Stimulated activated CD8-positive, alpha-beta memory T cell treated with anti-CD3 and anti-CD28 coated beads, Interleukin-12 subunit alpha, Interleukin-12 subunit beta, amount 100 ng/mL, for 4 hours (primary cell): ENCODE results near the gene SEC14L1.

Experiments
- DNase-seq: peaks from one replicate; pipeline ENCODE4 v3.0.0-alpha.2; 2020; ENCODE audit warnings: low read depth

Gene SEC14L1

DNA sequence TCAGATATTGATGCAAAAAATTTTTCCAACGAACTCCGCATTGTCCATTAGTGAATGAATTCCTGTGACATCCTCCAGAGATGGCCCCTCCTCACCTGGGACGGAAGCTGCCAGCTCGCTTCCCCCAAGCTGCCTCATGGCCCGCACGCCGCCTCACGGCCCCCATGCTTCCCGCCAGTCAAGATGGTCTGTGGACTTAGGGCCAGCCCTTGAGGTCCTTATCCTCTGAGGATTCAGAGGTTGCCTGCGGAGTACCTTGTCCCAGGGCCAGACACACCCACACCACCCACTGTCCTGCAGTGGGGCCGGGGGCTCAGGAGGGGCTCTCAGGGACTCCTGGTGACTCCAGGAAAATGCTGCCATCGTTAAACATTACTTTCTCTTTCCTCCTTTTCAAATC is 73.6 kb downstream of the SEC14L1 start:
- no peak for DNase-seq

DNA sequence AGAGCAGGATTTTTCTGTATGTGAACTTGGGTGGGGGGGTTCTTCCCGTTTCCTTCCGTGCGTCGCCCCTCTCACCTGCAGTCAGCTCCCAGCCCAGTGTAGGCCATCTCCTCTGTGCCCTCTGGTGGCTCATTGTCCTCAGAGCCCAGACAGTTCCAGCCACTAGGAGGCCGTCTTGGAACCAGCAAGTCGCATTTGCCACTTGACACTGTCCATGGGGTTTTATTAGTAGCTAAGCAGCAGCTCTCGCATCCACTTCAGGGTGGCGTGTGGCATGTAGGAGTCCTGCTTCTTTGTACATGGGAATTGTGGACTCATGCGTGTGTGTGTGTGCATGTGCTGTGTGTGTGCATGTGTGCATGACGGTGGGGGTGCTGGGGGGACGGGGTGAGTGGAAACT is 74.0 kb downstream of the SEC14L1 start:
- DNase-seq = no peak

DNA sequence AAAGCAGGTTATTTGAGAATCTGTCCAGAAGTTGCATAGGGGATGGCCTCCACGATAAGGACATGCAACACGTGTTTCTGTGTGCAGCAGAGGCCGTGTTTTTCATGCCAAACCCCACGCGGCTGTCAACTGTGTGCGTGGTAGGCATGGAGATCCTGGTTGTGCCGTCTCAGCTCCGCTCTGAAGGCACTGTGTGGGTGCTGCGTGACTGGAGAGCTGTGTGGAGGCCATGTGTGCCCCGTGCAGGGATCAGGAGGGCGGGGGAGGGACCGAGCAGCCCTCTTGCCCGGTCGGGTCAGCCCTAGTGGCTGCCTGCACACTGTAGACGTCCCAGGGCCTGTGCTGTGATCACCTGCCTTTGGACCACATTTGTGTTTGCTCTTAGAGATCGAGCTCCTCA is 74.5 kb downstream of the SEC14L1 start:
- DNase-seq = no peak

DNA sequence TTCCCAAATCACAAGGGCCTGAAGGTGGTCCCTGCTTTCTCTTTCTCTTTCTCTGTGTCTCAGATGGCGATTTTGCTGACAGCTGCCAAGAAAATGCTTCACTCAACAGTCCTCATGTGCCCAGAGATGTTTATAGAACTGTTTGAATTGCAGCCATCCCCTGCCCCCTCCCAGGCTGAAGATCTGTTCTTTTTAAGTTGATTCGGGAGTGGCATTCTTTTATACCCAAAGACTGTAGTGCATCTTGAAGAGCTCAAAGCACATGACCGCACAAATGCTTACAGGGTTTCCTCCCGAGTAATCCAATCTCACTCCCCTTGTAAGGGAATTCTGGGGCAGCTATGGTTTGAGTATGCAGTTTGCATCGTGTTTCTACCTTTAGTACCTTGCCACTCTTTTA is 75.7 kb downstream of the SEC14L1 start:
- DNase-seq = no peak

DNA sequence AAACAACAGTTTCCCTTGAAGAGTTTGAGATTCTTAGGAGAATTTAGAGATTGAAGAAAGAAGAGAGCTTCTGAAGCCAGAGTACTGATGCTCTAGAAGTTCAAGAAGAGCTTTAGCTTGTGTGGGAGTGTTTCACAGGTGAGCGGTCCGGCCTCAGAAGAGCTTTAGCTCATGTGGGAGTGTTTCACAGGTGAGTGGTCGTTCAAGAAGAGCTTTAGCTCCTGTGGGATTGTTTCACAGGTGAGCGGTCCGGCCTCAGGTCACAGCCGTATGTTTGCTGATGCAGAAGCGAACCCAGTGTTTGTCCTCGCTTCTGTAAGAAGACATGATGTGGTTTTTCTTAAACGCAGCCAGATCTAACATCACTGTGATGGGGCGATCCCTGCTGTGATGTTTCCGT is 76.4 kb downstream of the SEC14L1 start:
- no peak for DNase-seq

DNA sequence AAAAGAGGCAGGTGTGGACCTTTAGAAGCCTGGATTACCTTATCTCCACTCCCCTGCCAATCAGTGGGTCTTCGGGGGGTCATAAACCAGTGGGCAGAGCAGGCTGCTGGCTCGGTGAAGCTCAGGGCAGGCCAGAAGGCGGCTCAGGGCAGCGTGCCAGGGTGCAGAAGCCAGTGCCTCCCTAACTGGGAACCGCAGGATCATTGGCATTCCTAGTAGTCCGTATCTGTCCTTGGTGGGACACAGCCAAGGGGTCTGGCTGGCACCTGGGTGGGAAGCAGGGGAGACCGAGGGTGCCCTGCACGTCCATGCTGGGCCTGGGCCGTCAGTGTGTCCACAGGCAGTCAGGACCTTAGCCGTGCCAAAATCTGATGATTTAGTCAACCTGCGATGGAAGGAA is 76.8 kb downstream of the SEC14L1 start:
- DNase-seq = no peak

DNA sequence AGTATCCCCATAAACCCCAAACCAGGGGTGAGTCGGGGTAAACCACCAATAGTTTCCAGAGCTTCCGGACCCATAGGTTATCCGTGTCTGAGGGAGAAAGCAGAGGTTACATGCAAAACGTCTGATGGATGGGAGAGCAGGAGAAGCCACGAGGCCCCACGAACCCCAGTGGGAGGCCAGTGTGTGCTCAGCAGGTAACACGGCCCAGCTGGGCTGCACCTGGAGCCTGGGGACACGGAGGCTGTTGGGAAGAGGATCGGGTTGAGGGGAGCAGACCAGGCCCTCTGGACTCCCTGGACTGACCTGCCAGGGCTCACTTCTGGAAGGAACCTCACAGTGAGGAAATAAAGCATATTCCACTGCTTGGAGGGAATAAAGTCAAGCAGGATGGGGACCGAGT is 78.1 kb downstream of the SEC14L1 start:
- DNase-seq = no peak

DNA sequence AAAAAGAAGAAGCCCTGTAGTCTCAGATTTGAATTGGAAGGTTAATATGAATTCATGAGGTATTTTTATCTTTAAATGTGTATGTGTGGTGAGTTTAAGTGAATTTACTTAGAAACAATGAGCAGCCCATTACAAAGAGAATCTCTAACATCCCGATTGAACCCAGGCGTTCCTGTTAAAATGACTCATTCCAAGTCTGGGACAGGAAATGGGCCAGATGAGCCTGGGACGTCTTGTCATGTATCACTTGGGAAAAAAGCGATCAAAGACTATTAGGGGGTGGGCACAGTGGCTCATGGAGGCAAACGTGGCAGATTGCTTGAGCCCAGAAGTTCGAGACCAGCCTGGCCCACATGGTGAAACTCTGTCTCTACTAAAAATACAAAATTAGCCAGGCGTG is 81.6 kb downstream of the SEC14L1 start:
- DNase-seq = no peak

DNA sequence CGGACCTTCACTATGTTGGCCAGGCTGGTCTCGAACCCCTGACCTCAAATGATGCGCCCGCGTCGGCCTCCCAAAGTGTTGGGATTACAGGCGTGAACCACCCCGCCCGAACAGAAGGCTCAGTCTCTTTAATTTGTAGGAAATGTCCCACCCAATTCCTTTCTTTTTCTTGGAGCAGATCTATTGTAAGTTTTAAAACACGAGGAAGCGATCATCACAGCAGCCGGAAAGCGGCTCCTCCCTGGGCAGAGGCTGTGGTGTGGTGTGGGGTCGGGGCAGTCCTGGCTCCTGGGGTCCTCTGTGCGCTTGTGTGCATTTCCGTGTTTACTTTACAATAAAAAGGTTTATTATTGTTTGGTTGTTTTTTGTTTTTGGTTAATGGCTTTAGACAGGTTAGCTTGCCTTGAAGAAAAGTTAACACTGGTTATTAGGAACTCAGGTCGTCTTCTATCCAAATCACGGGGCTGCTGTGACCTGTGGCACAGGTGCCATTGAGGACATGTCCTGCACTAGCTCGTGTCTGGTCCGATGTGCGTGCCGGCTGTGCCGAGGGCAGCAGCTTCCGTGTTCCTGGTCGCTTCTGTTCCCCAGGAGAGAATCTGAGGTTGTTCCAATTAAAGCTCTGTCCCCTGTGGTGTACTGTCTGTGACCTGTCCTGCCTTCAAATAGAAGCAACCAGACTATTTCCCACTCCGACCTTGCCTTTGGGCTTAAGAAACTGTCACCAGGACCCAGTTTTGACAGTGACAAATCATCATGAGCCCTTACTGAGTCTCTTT is 83.1 kb downstream of the SEC14L1 start:
- DNase-seq = no peak

DNA sequence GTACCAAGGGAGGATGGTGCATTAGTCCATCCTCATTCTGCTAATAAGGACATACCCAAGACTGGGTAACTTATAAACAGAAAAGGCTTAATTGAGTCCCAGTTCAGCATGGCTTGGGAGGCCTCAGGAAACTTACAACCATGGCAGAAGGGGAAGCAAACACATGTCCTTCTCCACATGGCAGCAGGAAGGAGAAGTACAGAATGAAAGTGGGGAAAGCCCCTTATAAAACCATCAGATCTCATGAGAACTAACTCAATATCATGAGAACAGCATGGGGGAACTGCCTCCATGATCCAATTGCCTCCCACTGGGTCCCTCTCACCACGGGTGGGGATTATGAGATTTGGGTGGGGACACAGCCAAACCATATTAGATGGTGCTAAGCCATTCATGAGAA is 84.5 kb downstream of the SEC14L1 start:
- DNase-seq = no peak

DNA sequence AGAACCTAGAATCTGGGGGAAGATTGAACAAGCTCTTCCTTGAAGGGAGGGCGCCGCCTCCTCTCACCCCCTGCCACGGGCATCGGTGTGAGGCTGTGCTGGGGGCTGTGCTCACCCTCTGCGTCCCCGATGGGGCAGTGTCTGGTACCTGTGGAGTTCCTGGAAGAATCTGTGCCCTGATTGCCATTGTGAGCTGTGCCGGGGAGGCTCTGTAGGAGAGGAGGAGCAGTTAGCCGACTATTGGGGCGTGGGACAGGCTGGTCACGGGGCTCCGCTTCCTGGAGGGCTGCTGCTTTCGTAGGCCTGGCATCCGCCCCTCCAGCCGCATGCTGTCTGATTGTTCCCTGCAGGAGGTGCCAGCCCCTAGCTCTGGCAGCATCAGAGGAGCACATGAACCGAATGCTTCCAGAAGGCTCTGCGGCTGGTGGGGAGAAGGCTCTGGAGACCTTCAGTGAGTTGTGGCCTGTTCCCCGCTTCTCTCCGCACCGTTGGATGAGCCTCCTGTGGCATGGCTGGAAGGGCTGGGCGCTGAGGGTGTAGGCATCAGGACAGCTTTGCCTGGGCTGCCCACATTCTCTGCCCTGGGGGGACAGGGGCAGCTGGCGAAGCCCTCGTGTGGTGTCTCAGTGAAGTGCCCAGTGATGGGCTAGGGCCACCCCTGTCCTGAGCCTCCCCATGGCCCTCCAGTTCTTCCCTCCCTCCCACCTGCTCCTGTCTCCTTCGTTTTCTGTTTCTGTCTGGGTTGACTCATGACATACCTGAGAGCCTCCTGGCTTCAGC is 86.9 kb downstream of the SEC14L1 start:
- no peak for DNase-seq

DNA sequence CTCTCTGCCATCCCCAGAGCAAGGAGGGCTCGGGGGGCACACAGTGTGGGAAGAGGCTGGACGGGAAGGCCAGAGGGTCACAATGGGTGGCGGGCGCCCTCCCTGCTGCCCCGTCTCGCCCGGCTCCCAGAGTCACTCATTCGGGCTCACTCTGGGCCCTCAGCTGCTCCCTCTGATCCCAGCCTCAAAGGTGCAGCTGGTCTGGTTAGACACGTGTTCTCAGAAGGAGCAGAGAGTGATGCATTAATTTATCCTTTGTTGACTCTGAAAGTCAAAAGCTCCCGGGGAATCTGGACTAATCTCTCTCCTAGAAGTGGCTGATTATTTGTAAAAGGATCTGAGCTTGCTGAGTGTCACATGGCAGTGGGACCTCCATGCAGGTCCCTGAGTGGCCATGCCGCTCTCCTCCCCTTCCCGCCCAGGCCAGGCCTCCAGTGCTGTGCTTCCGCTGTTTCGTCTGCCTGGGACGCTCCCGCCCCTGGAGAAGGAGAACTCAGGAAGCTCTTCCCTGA is 87.5 kb downstream of the SEC14L1 start:
- no peak for DNase-seq

DNA sequence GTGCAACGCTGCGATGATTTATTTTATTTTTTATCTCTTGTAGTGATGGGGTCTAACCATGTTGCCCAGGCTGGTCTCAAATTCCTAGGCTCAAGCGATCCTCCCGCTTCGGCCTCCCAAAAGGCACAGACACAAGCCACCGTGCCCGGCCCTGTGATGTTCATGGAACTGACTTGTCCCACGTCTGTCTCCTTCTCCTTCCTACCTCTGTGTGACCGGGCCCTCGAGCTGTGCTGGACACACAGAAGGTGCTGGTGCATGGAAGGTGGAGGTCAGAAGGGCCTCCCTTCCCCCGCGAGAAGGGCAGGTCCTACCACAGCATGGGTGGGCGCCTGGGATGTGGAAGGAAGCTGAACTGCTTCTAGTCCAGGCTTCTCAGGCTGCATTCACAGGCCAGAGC is 88.0 kb downstream of the SEC14L1 start:
- DNase-seq = no peak

DNA sequence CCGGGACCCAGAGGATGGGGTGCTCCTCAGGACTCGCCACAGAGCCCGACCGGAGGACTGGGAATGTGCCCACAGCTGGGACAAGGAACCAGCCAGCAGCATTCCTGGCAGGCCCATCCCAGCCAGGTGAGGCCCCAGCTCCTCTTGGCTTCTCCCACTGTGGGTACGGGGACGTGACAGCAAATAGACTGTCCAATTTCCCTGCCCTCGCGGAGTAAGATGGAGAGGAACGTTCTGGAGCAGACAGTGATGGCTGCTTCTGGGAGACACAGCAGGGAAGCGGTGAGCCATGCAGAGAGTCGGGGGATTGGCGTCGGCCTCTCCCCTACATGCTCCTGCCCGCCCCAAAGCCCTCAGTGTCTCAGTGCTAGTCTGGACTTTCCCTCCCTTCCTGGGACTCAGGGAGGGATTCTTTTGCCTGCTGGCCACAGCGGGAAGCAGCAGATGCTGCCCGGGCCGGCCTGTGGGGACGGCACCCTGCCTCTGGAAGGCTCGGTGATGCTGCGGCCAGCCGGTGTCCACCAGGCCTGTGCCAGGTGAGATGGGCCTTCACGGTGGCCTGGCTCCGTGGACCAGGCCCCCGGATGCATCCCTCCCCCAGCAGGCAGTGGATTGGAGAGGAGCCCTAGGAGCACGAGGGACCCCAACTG is 89.1 kb downstream of the SEC14L1 start:
- DNase-seq = no peak

DNA sequence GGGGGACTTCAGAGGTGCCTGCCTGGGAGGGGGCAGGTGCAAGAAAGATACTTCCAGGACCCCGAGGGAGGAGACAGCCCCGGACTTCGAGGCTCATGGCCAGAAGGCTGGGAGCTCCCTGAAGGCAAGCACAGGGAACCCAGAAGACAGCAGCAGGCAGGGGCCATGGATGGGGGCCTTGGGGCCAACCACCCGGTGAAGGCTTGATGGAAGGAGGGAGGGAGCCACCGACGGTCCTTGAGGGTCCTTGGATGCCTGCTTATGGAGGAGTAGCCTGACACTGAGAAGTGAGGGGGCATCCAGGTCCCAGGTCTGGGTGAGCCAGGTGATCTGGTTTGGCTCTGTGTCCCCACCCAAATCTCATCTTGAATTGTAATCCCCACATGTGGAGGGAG is 89.7 kb downstream of the SEC14L1 start:
- no peak for DNase-seq

DNA sequence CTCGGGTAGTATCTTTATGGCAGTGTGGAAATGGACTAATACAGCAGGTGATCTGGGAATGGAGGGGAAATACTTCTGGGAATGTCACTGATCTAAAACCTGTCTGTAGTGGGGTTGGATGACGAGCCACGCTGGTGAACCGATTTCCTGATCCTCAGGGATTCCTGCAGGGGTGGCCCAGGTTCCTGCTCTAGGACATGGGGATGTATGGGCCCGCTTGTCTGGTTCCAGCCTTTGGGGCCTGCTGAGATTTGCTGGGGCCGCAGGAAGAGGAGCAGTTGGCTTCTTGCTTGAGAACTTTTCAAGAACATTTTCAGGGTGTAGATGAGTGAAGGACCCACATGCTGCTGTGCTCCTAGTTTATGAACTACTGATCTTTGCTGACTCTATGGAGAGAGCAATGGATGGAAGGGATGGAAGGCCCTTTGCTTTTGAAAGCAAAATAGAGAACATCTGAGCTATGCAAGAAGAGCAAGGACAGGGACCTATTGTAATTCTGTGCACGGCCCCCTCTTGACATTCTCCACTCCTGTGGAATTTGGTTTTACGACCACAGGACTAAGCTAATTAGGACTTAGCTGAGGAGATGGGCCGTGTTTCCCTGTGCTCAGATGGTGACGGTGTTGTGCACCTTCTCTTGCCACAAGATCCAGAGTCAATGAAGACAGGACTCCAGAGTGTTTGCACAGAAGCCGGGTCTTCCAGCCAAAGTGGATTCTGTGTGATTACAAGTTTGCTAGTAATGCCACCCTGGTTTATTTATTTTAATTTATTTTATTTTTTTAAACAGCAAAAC is 90.5 kb downstream of the SEC14L1 start:
- no peak for DNase-seq

DNA sequence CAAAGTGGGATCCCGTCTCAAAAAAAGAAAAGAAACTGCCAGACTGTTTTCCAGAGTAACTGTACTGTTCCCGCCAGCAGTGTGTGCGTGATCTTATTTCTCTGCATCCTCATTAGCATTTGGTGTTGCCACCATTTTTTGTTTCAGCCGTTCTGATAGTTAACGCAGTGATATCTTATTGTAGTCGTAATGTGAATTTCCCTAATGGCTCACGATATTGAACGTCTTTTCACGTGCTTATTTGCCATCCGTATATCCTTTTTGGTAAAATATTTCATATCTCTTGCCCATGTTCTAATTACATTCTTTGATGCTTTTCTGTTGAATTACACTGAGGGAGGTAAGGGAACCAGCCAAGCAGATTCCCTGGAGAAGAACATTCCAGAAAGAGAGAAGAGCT is 92.4 kb downstream of the SEC14L1 start:
- no peak for DNase-seq

DNA sequence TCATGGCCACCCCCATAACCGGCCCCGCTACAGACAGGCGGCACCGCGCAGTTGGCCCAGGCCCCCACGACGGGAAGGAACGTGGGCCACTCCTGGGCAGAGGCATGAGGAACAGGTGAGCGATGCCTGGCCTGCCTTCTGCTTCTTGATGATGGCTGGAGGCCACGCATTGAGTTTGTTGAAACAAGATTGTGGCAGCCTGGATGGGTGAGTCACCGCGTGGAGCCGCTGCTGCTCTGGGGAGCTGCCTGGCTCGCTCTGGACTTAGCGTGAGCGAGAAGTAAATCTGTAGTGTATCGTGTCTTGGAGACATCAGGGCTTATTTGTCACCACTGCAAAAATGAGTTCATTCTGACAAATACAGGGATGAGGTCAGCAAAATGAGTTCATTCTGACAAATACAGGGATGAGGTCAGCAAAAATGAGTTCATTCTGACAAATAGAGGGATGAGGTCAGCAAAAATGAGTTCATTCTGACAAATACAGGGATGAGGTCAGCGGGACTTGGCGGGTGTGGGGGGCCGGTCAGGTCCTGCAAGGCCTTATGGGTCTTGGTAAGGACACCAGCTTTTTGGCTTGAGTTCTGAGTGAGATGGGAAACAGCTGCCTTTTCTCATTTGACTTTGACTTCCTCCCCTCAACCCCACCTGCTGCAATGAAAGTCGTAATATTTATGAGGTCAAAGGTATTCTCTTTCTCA is 93.0 kb downstream of the SEC14L1 start:
- DNase-seq = no peak

DNA sequence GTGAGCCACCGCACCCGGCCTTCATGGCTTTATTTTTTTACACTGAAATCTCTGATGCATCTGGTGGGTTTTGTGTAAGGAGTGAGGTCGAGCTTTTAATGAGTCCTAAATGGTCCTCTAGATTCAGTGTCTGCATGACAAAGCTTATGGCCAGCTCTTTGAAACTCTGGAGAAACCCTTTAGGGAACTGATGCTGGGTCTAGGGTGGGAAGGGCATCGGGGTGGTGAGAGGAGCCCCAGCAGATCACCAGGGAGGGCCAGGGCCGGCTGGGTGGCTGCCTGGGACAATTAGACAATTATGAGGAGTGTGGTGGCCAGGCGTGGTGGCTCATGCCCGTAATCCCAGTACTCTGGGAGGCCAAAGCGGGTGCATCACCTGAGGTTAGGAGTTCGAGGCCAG is 93.9 kb downstream of the SEC14L1 start:
- DNase-seq = no peak

DNA sequence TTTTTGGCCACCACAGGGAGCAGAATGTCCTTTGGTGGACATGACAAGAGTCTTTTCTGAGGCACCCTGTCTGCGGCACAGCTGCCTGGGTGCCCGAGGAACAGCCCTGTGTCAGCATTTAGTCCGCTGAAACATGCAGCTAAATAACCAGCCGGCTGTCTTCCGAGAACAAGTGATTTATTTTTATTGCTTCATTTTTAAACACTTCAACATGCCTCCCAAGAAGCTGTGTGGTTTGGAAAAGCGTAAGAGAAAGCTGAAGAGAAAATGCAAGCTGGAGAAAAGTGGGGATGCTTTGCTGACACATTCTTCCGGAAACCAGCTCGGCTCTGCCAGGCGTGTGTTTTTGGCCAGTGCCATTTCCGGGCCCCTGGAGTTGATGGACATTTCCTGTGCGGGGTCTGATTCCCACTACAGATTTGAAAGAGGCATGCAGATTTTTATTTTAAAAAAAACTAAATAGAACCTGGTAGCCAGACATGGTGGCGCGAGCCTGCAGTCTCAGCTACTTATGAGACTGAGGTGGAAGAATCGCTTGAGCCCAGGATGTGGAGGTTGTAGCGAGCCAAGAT is 94.7 kb downstream of the SEC14L1 start:
- no peak for DNase-seq
